Measurements from ENCODE around the gene ASZ1.
"Not testable (repeated sequence)": the region's sequence is repeated elsewhere in the genome, so short reads cannot be mapped to it uniquely, and the experiment has no call there.

The ASZ1 gene

GRCh38 chr7:117427258-117427701, at the start of gene ASZ1:
Gene ASZ1 (minus strand): TSS chr7:117427493. CDS start chr7:117427460, 33 bp downstream.
- no peak for DNase-seq (ENCODE audit: low spot score)

- DNase-seq (ENCODE audit: low spot score) = no peak
Measured at GRCh38 chr7:117476557-117477215, 49.4 kb upstream of the ASZ1 start.

GRCh38 chr7:117472335-117472734, 45.0 kb upstream of the ASZ1 start:
- DNase-seq (ENCODE audit: low spot score) = no peak

- DNase-seq (ENCODE audit: low spot score) = no peak
Measured at GRCh38 chr7:117470777-117471176, 43.5 kb upstream of the ASZ1 start.

GRCh38 chr7:117468174-117468573, 40.9 kb upstream of the ASZ1 start:
- no peak for DNase-seq (ENCODE audit: low spot score)

- DNase-seq (ENCODE audit: low spot score) = not testable (repeated sequence)
Measured at GRCh38 chr7:117460815-117461214, 33.5 kb upstream of the ASZ1 start.

- no peak for DNase-seq (ENCODE audit: low spot score)
Measured at GRCh38 chr7:117459735-117460134, 32.4 kb upstream of the ASZ1 start.

- no peak for DNase-seq (ENCODE audit: low spot score)
Measured at GRCh38 chr7:117458977-117459583, 31.8 kb upstream of the ASZ1 start.

- DNase-seq (ENCODE audit: low spot score) = no peak
Measured at GRCh38 chr7:117448655-117449054, 21.4 kb upstream of the ASZ1 start.

- no peak for DNase-seq (ENCODE audit: low spot score)
Measured at GRCh38 chr7:117446220-117446815, 19.0 kb upstream of the ASZ1 start.

GRCh38 chr7:117445206-117445605, 17.9 kb upstream of the ASZ1 start:
- no peak for DNase-seq (ENCODE audit: low spot score)

GRCh38 chr7:117444646-117445045, 17.4 kb upstream of the ASZ1 start:
- no peak for DNase-seq (ENCODE audit: low spot score)

- peak; percentile 31 for DNase-seq (ENCODE audit: low spot score)
Measured at GRCh38 chr7:117435475-117436043, 8.3 kb upstream of the ASZ1 start.

GRCh38 chr7:117424090-117424829, 3.0 kb downstream of the ASZ1 start:
- no peak for DNase-seq (ENCODE audit: low spot score)

- DNase-seq (ENCODE audit: low spot score) = not testable (repeated sequence)
Measured at GRCh38 chr7:117414591-117414990, 12.7 kb downstream of the ASZ1 start.

GRCh38 chr7:117412946-117413559, 14.2 kb downstream of the ASZ1 start:
- no peak for DNase-seq (ENCODE audit: low spot score)

- DNase-seq (ENCODE audit: low spot score) = no peak
Measured at GRCh38 chr7:117412390-117412789, 14.9 kb downstream of the ASZ1 start.

- no peak for DNase-seq (ENCODE audit: low spot score)
Measured at GRCh38 chr7:117411539-117411938, 15.8 kb downstream of the ASZ1 start.

GRCh38 chr7:117408831-117409230, 18.5 kb downstream of the ASZ1 start:
- no peak for DNase-seq (ENCODE audit: low spot score)

- no peak for DNase-seq (ENCODE audit: low spot score)
Measured at GRCh38 chr7:117405519-117405918, 21.8 kb downstream of the ASZ1 start.

GRCh38 chr7:117403737-117404136, 23.6 kb downstream of the ASZ1 start:
- no peak for DNase-seq (ENCODE audit: low spot score)

- DNase-seq (ENCODE audit: low spot score) = no peak
Measured at GRCh38 chr7:117402109-117402508, 25.2 kb downstream of the ASZ1 start.

Data from COLO829 (cell line).